Measurements from ENCODE around the gene HELZ2. TPM values are rescaled to one million over a fixed set of nuclear protein-coding genes. Genes with fewer than 3 reads are reported as not detected.
"Not testable (repeated sequence)": the region's sequence is repeated elsewhere in the genome, so short reads cannot be mapped to it uniquely, and the experiment has no call there.

HELZ2 gene
- total RNA-seq, 1 donor from 2014 or later, result 58.1 TPM

DNA sequence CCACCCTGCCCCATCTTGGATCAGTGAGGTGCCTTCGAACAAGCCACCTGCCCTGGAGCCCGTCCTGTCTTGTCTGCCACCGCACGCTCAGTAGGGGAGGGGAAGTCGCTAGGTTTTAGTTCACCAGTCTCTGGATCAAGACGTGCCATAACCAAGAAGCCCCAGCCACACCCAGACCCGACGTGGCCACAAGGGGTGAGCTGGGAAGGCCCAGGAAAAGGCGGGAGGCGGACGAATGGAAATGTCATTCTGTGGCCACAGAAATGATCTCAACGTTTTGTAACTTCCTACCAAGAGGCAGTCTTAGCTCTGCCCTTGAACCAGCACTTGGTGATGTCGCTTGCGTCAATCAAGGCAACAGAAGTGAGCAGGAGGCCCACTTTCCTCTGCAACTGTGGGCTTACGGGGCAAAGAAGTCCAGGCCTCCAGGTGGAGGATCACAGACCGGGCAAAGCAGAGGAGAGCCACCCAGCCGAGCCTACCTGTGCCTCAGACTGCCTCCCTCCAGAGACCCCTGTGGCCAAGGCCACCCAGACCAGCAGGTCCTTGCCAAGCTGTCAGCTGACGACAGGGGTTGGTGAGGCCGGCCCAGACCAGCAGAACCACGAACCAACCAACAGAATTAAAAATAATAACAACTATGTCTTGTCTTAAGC, 38.4 kb upstream of the HELZ2 start:
- no peak for TF ChIP-seq CTCF (IDR thresholded peaks at IDR 0.05)
- intact Hi-C loops (cut with DNase I), result no loop called here
- Histone ChIP-seq H3K9me3 (no peaks in the 10 kb centered on the region), H3K4me1 (no peaks in the 10 kb centered on the region), H3K27ac (no peak overlapping the region), H3K27me3 (no peaks in the 10 kb centered on the region), H3K4me3 (no peak overlapping the region), H3K36me3 (peaks cover 9 to 17% of the 10 kb centered on the region in 2 donors)
- DNase-seq (ENCODE audit: low spot score in 2 of 2), result no peak

DNA sequence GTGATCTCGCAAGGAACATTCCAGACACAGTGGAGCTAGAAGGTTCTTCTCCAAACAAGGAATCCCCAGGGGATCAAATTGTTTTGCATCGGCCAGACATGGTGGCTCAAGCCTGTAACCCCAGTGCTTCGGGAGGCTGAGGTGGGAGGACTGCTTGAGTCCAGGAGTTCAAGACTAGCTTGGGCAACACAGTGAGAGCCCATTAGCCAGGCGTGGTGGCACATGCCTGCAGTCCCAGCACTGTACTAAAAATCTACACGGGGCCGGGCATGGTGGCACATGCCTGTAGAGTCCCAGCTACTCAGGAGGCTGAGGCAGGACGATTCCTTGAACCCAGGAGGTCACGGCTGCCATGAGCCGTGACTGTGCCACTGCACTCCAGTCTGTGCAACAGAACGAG, 37.6 kb upstream of the HELZ2 start:
- Histone ChIP-seq H3K27me3 (no peaks in the 10 kb centered on the region), H3K9me3 (no peaks in the 10 kb centered on the region), H3K4me1 (no peaks in the 10 kb centered on the region), H3K27ac (no peak overlapping the region), H3K36me3 (peaks cover 5 to 11% of the 10 kb centered on the region in 2 donors), H3K4me3 (no peak overlapping the region)
- intact Hi-C loops (cut with DNase I), result no loop called here
- no peak for TF ChIP-seq CTCF (IDR thresholded peaks at IDR 0.05)
- DNase-seq (ENCODE audit: low spot score in 2 of 2), result no peak

DNA sequence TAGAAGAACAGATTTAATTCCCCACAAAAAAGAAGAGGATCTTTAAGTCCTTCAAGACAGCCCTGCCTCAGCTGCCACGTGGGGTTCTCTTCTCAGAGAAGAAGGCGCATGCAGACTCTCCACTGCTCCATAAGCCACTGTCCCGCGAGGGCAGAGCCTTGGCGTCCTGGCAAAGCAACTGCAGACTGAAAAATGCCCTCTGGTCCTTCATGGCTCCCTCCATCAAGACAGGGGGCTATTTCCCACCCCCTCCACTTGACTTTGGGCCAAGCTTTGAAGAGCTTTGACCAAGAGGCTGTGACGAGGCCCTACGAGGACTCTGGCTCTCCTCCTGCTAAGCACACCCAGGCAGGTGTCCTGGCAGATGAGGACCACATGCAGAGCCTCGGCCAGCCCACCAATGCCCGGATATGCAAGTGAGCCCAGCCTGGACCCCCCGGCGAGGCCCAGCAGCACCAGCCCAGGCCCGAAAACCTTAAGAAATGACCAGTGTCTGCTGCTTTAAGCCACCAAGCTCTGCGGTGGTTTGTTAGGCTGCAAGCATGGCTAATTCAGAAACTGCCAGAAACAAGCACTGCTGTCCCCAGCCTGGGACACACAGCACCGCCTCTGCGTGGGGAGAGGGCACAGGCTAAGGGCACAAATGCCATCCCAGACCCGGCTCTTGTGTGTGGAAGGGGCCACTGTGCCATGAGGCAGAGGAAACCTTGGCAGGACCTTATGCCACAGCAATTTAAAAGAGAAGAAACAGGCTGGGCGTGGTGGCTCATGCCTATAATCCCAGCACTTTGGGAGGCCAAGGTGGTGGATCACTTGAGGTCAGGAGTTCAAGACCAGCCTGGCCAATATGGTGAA, 36.8 kb upstream of the HELZ2 start:
- DNase-seq (ENCODE audit: low spot score in 2 of 2), result no peak
- Histone ChIP-seq H3K4me1 (no peaks in the 10 kb centered on the region), H3K27ac (no peak overlapping the region), H3K27me3 (no peaks in the 10 kb centered on the region), H3K4me3 (no peak overlapping the region), H3K36me3 (peaks cover 5 to 9% of the 10 kb centered on the region in 2 donors), H3K9me3 (no peaks in the 10 kb centered on the region)
- intact Hi-C loops (cut with DNase I), result no loop called here
- no peak for TF ChIP-seq CTCF (IDR thresholded peaks at IDR 0.05)

DNA sequence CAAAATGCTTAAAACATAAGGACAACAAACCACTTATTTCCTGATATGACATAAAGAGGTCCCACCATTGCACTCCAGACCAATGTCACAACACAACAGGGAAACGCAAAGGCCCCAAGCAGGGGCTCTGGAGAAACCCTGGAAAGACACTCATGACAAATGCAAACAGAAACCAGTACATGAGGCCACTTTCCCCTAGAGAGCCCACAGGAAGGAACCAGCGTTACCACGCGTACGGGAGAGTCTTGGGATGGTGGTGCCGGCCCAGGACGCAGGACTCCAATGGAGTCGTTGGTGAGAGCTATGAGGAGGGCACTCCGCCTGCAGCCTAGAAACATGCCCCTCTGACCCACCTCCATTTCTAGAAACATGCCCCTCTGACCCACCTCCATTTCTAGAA, 32.6 kb upstream of the HELZ2 start:
- DNase-seq (ENCODE audit: low spot score in 2 of 2), result no peak
- Histone ChIP-seq H3K4me3 (no peak overlapping the region), H3K36me3 (peaks cover 14 to 30% of the 10 kb centered on the region in 2 donors), H3K27me3 (no peaks in the 10 kb centered on the region), H3K9me3 (no peaks in the 10 kb centered on the region), H3K4me1 (no peaks in the 10 kb centered on the region), H3K27ac (no peak overlapping the region)
- intact Hi-C loops (cut with DNase I), result no loop called here
- no peak for TF ChIP-seq CTCF (IDR thresholded peaks at IDR 0.05)

DNA sequence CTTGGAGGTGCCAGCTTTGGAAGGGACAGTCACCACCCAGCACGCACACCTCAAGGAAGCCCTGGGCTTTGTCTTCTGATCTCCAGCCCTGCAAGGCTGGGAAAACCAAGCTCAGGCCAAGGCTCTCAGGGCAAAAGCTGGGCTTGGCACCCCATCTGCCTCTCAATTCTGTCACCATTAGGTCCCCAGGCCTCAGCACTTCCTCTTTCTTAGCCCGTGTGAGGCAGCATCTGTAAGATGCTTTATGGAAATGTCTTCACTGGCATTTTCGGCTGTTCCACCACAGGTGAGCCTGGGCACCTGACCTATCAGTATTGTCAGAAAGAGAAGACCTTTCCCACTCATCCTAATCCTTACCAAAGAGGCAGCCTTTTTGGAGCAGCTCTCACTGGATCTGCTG, 28.3 kb upstream of the HELZ2 start:
- no peak overlapping the region for H3K4me3 ChIP-seq
- H3K27me3 ChIP-seq, result no peaks in the 10 kb centered on the region
- no peak for TF ChIP-seq CTCF (IDR thresholded peaks at IDR 0.05)
- intact Hi-C loops (cut with DNase I), result no loop called here
- H3K36me3 ChIP-seq, result peaks cover 48 to 61% of the 10 kb centered on the region in 2 donors
- no peak overlapping the region for H3K27ac ChIP-seq
- no peaks in the 10 kb centered on the region for H3K4me1 ChIP-seq
- DNase-seq (ENCODE audit: low spot score in 2 of 2), result no peak
- no peaks in the 10 kb centered on the region for H3K9me3 ChIP-seq

DNA sequence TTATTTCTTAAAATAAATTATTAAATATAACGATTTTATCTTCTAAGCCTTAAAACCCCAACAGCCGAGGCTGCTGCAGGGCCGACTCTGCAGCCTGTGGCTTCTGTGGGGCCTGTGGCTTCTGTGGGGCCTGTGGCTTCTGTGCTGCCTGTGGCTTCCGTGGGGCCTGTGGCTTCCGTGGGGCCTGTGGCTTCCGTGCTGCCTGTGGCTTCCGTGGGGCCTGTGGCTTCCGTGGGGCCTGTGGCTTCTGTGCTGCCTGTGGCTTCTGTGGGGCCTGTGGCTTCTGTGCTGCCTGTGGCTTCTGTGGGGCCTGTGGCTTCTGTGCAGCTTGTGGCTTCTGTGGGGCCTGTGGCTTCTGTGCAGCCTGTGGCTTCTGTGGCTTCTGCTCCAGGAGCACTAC, 27.6 kb upstream of the HELZ2 start:
- H3K27ac ChIP-seq; H3K4me1 ChIP-seq; DNase-seq (ENCODE audit: low spot score in 2 of 2); intact Hi-C loops (cut with DNase I); H3K9me3 ChIP-seq; H3K27me3 ChIP-seq; H3K4me3 ChIP-seq: not testable (repeated sequence)
- H3K36me3 ChIP-seq, result peaks cover 50 to 61% of the 10 kb centered on the region in 2 donors

All from ascending aorta (tissue), 2 donors.